Measurements from ENCODE around the gene NUDT21.

GRCh38 chr16:56462064-56462796 is 11.1 kb upstream of the NUDT21 start:
- TF ChIP-seq CTCF (IDR thresholded peaks at IDR 0.05): no peak
- no peak for TF ChIP-seq POLR2A (IDR thresholded peaks at IDR 0.05)

Measured in upper lobe of left lung (tissue), 4 donors.